ENCODE results near the gene FKBP10.
"Not testable (repeated sequence)": the region's sequence is repeated elsewhere in the genome, so short reads cannot be mapped to it uniquely, and the experiment has no call there.

The FKBP10 gene

DNA sequence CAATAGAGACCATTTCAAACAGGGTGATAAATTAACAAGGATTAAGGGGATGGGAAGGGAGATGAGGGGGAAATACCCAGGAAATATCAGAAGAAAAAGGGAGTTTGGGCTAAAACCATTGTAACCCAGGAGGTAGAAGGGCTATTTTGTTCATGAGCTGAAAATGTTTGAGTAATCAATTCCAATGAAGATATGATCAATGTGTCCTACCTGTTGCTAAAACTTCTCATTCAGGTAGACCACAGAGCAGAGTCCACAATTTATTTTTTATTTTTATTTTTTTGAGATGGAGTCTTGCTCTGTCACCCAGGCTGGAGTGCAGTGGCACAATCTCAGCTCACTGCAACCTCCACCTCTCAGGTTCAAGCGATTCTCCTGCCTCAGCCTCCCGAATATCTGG lies 26.6 kb downstream of the FKBP10 start:
- not testable (repeated sequence) for DNase-seq

- not testable (repeated sequence) for DNase-seq
Observed at GRCh38 chr17:41840781-41841180, 28.0 kb downstream of the FKBP10 start.

DNA sequence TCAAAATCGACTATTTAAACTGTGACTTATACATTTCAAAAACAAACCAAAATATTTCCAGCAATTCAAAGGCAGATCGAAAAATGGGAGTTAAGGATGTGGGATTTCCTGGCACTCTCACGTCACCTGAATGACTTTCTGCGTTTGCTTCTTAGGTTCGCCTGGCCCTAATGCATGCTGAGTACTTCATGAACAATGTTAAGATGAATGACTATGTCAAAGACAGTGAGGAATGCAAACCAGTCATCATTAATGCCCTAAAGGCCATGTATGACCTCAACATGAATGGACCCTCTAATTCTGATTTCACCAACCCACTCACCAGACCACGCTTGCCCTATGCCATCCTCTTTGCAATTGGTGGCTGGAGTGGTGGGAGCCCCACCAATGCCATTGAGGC lies 32.2 kb downstream of the FKBP10 start:
- DNase-seq = no peak

DNA sequence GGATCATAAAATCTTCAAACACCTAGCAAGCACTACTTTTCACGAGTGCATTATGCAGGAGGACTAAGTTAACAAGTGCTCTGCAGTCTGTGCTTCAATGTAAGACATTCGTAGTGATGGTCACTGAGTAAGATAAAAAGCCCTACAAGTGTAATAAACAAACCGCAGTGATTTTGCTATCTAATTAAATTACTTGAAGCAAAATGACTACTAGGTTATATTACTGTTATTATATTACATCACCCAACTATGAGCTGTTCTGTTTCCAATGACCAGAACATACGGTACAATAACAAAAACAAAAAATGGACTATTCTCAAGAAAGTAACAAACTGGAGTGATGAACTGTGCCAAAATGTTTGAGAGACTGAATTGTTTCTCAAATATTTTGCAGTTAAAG lies 36.0 kb downstream of the FKBP10 start:
- DNase-seq = no peak

GRCh38 chr17:41849251-41849990 lies 36.6 kb downstream of the FKBP10 start:
- DNase-seq = no peak

DNA sequence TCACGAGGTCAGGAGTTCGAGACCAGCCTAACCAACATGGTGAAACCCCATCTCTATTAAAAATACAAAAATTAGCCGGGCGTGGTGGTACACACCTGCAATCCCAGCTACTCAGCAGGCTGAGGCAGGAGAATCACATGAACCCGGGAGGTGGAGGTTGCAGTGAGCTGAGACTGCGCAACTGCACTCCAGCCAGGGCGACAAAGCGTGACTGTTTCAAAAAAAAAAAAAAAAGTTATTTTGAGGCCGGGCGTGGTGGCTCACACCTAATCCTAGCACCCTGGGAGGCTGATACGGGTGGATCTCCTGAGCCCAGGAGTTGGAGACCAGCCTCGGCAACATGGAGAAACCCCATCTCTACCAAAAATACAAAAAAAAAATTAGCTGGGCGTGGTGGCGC lies 38.6 kb downstream of the FKBP10 start:
- DNase-seq = not testable (repeated sequence)

DNA sequence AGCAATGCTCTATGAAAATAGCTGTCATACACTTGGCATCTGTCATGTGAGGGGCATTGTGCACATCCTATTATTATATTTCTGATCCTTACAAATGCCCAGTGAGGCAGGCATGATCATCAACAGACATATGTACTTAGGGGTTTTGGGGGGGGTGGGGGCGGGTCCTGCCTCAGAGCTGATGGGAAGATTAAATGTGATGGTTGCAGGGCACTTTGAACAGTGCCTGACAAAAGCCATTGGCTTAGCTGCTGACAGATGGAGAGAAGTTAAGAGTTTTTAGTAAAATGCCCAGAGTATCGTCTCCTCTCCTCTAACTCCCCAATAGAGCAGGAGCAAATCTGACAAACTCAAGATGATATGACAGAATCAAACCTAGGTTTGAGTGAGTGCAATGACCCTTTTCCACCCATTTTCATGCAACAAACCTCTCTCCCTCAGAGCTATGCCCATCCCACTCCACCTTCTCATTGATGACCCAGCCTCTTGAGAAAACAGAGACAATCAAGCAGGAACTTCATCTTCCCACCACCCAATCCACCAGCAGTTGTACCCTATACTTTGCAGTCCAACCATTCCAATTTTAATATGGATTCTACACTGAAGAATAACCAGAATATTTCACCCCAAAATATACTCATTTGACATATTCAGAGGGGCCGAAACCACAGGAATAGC lies 47.6 kb downstream of the FKBP10 start:
- DNase-seq = no peak

- no peak for DNase-seq
Observed at GRCh38 chr17:41863074-41863848, 50.5 kb downstream of the FKBP10 start.

GRCh38 chr17:41864498-41864835 lies 51.7 kb downstream of the FKBP10 start:
- no peak for DNase-seq

GRCh38 chr17:41864836-41865595 lies 52.2 kb downstream of the FKBP10 start, which contains the start of gene KLHL11:
Gene KLHL11, minus strand, starts transcription at chr17:41865423. Its CDS starts 53 bp downstream, at chr17:41865370.
- DNase-seq = peak; percentile 64

GRCh38 chr17:41865596-41865893 lies 52.7 kb downstream of the FKBP10 start:
- no peak for DNase-seq

DNA sequence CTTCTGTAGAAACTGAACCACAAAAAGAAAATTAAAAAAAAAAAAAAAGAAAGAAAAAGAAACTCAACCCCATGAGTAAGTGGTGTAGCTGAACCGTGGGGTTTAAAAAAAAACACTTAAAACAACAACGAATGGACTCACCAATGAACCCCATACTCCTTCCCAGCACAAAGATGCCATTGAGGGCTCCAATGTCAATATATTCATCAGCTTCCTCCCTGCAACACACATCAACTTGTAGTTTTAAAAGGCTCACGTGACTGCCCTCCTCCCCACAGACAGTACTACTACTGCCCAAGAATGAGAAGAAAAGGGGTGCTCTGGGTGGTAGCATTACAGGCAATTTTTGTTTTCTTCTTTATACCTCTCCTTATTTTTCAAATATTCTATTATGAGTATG lies 55.8 kb downstream of the FKBP10 start:
- no peak for DNase-seq

DNA sequence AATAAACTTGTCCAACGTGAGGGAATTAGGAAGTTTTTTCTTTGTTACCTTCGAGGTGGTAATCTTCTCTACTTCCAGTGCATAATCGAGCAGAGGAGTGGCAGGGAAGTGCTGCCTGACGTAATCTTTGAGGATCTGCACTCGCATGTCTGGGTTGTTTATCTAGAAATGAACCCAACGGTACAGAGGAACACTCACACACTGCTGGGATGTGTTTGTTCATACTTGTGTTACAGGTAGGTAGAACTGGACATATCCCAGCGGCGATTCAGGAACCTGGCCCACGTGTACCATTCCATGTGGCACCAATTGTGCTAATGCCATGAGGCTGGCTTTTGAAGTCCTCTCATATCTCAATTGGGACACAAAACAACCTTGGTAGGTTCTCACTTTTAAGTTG lies 56.6 kb downstream of the FKBP10 start:
- DNase-seq = no peak

DNA sequence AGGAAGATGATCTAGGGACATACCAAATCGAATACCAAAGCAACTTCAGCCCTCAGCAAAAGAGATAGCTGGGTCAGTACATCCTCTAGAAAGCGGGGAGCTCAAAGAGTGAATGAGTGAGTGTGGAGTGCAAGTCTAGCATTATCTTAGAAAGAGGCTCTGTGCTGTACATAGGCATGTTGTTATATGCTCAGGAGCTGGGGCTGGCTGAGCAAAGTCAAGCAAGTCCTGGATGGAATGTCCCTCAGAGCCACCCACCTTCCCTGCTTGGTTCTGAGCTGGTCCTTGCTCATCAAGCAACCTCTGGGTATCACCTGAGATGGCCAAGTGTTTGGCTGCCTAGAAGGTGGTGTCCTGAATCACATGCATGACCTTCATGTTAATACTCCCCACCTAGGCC lies 57.3 kb downstream of the FKBP10 start:
- DNase-seq = no peak

- no peak for DNase-seq
Observed at GRCh38 chr17:41870627-41871026, 57.8 kb downstream of the FKBP10 start.

DNA sequence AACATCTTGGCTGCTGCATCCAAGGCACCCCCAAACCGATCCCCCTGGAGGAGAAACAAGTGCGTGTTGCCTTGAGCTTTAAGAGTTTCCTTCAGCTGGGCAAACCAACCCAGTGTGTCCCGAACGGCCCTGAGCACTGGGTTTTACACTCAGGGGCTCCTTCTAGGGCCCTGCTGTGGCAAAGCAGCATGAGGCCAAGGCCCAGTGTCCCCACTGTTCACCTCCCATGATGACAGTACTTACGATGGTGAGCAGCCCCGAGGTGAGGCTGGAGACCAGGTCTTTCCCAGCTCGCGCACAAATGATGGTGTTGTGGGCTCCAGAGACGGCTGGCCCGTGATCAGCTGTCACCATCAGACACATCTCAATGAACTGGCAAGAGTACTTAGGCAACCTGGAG lies 59.0 kb downstream of the FKBP10 start:
- no peak for DNase-seq
